Breast epithelium (tissue), 4 donors: Measurements from ENCODE around the gene TANC1. TPM values are rescaled to one million over a fixed set of nuclear protein-coding genes. Genes with fewer than 3 reads are reported as not detected.
"Not testable (repeated sequence)": the region's sequence is repeated elsewhere in the genome, so short reads cannot be mapped to it uniquely, and the experiment has no call there.

ENCODE experiments used
- DNase-seq, 2 donors: peaks; one replicate each; pipeline ENCODE4 v3.0.0-alpha.2; 2019; ENCODE audit warnings: low spot score in 2 of 2
- H3K27ac ChIP-seq, 2 donors: fragments of 200-600 bp; sonication (generic) in 1 of 2; one replicate each; pipeline ENCODE4 v1.5.1; 2016 to 2019; ENCODE audit warnings: mild to moderate bottlenecking in 1 of 2
- H3K27me3 ChIP-seq, 2 donors: fragments of 200-600 bp; sonication (generic) in 1 of 2; one replicate each; pipeline versions ENCODE4 v1.5.1 to v1.6.0; 2017 to 2019; ENCODE audit warnings: control low read depth in 1 of 2, mild to moderate bottlenecking in 1 of 2
- H3K36me3 ChIP-seq: fragments of 200-600 bp; one replicate; pipeline ENCODE4 v1.5.1; 2019
- H3K4me1 ChIP-seq, 2 donors: fragments of 200-600 bp; sonication (generic); one replicate each; pipeline ENCODE4 v1.5.1; 2016 to 2019; ENCODE audit warnings: control low read depth in 1 of 2
- H3K4me3 ChIP-seq, 3 donors: fragments of 200-600 bp; sonication (generic); 1 replicate in 2 of 3; 2 replicates in 1 of 3; pipeline ENCODE4 v1.5.1; 2016 to 2019; ENCODE audit warnings: mild to moderate bottlenecking in 3 of 3, moderate library complexity in 2 of 3
- H3K9me3 ChIP-seq, 2 donors: fragments of 200-600 bp; sonication (generic) in 1 of 2; one replicate each; pipeline ENCODE4 v1.5.1; 2016 to 2019; ENCODE audit warnings: control low read depth in 1 of 2
- POLR2A ChIP-seq: fragments of 450-650 bp; IDR thresholded peaks from one replicate; pipeline ENCODE4 v1.6.1; 2016; ENCODE audit warnings: antibody characterized with exemption, mild to moderate bottlenecking, moderate library complexity
- POLR2AphosphoS5 ChIP-seq, 3 donors: sonication (generic); formaldehyde crosslinking; IDR thresholded peaks; one replicate each; pipeline ENCODE4 v1.6.1; 2017; ENCODE audit warnings: antibody characterized with exemption in 3 of 3
- intact Hi-C: fragments of 100-400 bp; cut with DNase I; formaldehyde crosslinking; loops from one replicate; pipeline ENCODE4 v1.15.1; 2023; ENCODE audit warnings: low total_unique reads
- total RNA-seq, 3 donors: library from RNA; depleted of rRNA; stranded (reverse); fragments of >200 nt; gene quantifications; one replicate each; pipeline ENCODE4 v1.1.0, GENCODE V29; 2016
- TF ChIP-seq, protein P1 (sequence below), 3 donors: fragments of 450-650 bp; IDR thresholded peaks; one replicate each; pipeline ENCODE4 v1.5.1; 2016 to 2017; ENCODE audit warnings: antibody characterized with exemption in 3 of 3, mild to moderate bottlenecking in 3 of 3, moderate library complexity in 3 of 3

Gene TANC1
- total RNA-seq, 3 donors from 2014 or later = 18.9 to 62.3 (median 58.4) TPM

DNA sequence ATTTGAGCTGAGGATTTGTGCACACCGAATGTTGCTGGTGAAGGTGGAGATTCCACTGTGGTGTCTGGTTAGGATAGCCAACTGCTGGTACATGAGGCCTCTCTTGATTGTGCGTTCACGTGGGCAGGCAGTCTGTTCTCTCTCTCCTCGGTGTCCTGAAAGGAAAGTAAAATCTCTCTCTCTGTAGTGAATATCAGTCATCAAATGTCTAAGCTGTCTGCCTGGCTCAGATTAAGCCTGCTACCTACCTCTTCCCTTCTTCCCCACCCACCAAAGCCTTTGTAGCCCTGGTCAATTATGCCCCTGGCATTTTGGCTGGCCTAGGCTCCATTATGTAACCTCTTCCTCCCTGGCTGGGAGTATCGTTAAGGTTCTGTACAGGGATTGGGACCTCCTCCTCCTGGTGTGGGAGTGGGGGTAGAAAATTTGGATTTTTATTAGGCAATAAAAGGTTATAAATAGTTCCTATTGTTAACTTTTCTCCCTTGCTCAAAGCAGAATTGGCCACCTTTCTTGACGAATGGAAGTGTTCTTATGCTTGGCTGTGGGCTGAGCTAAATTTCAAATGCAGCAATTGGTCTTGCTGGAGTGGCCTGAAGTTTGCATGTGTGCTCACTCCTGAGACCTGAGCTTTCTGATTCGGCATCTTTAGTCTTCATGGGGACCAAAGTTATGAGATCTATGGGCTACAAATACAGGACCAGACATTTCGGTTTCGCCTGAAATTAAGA, 169.2 kb downstream of the TANC1 start:
- intact Hi-C loops = no loop called here
- TF ChIP-seq, protein P1, sequence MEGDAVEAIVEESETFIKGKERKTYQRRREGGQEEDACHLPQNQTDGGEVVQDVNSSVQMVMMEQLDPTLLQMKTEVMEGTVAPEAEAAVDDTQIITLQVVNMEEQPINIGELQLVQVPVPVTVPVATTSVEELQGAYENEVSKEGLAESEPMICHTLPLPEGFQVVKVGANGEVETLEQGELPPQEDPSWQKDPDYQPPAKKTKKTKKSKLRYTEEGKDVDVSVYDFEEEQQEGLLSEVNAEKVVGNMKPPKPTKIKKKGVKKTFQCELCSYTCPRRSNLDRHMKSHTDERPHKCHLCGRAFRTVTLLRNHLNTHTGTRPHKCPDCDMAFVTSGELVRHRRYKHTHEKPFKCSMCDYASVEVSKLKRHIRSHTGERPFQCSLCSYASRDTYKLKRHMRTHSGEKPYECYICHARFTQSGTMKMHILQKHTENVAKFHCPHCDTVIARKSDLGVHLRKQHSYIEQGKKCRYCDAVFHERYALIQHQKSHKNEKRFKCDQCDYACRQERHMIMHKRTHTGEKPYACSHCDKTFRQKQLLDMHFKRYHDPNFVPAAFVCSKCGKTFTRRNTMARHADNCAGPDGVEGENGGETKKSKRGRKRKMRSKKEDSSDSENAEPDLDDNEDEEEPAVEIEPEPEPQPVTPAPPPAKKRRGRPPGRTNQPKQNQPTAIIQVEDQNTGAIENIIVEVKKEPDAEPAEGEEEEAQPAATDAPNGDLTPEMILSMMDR (IDR thresholded peaks at IDR 0.05) = no peak
- TF ChIP-seq POLR2A (no peak), POLR2AphosphoS5 (IDR thresholded peaks at IDR 0.05) (no peak)
- Histone ChIP-seq H3K36me3 (no peaks in the 10 kb centered on the region), H3K9me3 (no peaks in the 10 kb centered on the region), H3K4me1 (peaks cover 0 to 7% of the 10 kb centered on the region in 2 donors), H3K27ac (peak overlapping the region; percentile 78 to 84), H3K4me3 (peak overlapping the region in 2 of 3 donors; percentile 32 to 42), H3K27me3 (no peaks in the 10 kb centered on the region)
- DNase-seq = no peak

DNA sequence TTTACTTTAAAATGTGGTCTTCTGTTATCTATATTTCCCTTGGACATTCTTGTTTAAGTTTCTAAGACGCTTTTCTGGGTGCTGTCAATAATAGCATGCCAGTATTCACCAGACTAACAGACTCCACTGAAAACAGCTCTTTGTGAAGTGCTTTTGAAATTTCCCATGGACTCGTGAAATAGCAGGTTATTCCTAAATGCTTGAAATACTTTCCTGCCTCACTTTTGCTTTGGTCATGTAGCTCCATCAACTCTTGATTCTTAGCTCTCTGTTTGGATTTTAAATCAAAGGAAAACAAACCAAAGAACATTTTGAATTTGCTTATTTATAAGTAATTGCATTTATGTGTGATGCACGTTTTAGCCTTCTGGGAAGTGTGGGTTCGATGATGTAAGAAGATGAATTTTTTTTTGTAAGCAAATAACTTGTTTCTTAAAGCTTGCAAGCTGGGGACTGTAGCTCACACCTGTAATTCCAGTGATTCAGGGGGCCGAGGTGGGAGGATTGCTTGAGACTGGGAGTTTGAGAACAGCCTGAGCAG, 170.3 kb downstream of the TANC1 start:
- Histone ChIP-seq H3K27me3 (no peaks in the 10 kb centered on the region), H3K27ac (peak overlapping the region in 1 of 2 donors; percentile 78), H3K36me3 (no peaks in the 10 kb centered on the region), H3K4me3 (no peak overlapping the region), H3K9me3 (no peaks in the 10 kb centered on the region), H3K4me1 (peaks cover 0 to 7% of the 10 kb centered on the region in 2 donors)
- TF ChIP-seq, protein P1 (IDR thresholded peaks at IDR 0.05) = no peak
- TF ChIP-seq POLR2AphosphoS5 (IDR thresholded peaks at IDR 0.05) (no peak), POLR2A (no peak)
- no peak for DNase-seq
- intact Hi-C loops = no loop called here

DNA sequence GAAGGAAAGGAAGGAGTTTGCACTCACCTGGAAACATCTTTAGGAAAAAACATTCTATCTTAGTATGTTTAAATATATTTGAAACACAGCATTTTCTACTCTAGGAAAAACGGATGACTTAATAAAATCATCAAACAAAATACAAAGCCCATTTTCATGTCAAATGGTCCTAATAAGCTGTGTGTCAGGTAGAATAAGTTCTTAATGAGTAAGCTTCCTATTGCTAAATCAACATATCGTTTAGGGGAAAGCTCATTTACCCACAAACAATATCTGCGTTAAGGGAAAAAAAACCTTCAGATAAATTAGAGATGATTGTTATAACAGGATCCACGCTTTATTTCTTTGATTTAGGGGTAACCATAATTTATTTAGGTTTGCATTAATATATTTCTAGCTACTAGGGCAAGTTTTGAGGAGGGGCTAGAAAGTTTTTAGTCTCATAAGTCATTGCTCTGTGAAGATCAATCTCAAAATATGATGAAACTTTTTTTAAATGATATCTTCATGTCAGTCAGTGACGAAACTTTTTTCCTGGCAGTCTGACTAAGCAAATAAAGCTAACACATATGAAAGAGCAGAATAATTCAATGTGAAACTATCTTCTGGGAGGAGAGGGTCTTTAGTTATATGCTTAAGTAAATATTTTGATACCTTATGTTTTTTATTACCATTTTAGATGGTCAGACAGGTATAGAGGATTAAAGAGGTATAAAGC, 170.9 kb downstream of the TANC1 start:
- intact Hi-C loops = no loop called here
- DNase-seq = no peak
- no peak for TF ChIP-seq POLR2A
- TF ChIP-seq POLR2AphosphoS5 (IDR thresholded peaks at IDR 0.05) = no peak
- TF ChIP-seq, protein P1 (IDR thresholded peaks at IDR 0.05) = no peak
- H3K4me3 ChIP-seq = no peak overlapping the region
- no peaks in the 10 kb centered on the region for H3K27me3 ChIP-seq
- H3K9me3 ChIP-seq = no peaks in the 10 kb centered on the region
- peak overlapping the region in 1 of 2 donors; percentile 37 for H3K27ac ChIP-seq
- no peaks in the 10 kb centered on the region for H3K36me3 ChIP-seq
- H3K4me1 ChIP-seq = peaks cover 0 to 7% of the 10 kb centered on the region in 2 donors

DNA sequence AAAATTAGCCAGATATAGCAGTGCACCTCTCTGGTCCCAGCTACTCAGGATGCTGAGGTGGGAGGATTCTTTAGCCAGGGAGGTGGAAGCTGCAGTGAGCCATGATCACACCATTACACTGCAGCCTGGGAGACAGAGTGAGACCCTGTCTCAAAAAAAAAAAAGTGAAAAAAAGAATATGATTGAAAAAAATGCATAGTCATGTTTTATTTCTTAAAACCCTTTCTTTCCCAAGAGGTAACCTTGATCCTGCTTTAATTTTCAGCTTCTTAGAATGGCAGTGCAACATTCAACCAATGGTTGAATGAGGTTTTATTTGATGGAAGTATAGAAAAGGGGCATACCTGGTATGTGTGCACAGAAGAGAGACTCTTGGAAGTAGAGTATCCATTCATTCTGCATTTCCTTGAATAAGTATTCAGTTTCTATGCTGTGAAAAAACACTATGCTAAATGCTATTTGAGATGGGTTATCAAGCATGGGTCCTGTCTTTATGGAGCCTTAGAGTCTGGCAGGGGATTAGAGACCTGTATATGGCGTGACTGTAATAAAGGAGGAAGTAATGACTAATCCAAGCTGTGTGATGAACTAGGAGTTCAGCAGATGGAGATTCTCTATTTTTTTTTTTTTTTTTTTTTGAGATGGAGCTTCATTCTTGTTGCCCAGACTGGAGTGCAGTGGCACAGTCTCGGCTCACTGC, 171.8 kb downstream of the TANC1 start:
- H3K4me1 ChIP-seq = peaks cover 0 to 7% of the 10 kb centered on the region in 2 donors
- no peak for DNase-seq
- TF ChIP-seq POLR2AphosphoS5 (IDR thresholded peaks at IDR 0.05) (no peak), POLR2A (no peak)
- TF ChIP-seq, protein P1 (IDR thresholded peaks at IDR 0.05) = no peak
- no peaks in the 10 kb centered on the region for H3K36me3 ChIP-seq
- intact Hi-C loops = no loop called here
- H3K4me3 ChIP-seq = no peak overlapping the region
- H3K27ac ChIP-seq = no peak overlapping the region
- no peaks in the 10 kb centered on the region for H3K27me3 ChIP-seq
- no peaks in the 10 kb centered on the region for H3K9me3 ChIP-seq

DNA sequence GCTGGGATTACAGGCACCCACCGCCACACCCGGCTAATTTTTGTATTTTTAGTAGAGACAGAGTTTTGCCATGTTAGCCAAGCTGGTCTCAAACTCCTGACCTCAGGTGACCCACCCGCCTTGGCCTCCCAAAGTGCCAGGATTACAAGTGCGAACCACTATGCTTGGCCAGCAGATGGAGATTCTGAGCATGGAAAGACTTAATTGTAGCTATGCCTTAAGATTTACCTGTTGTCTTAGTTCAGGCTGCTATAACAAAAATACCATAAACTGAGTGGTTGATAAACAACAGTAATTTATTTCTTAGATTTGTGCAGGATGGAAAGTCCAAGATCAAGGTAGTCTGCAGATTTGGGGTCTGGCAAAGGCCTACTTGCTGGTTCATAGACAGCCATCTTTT, 172.4 kb downstream of the TANC1 start:
- H3K4me1 ChIP-seq, H3K4me3 ChIP-seq, H3K27ac ChIP-seq, DNase-seq, H3K27me3 ChIP-seq, H3K36me3 ChIP-seq, intact Hi-C loops, H3K9me3 ChIP-seq: not testable (repeated sequence)
